Stimulated activated CD4-positive, alpha-beta T cell treated with anti-CD3 and anti-CD28 coated beads, Interleukin-1b, Interleukin-23, amount 100 ng/mL, for 48 hours (primary cell): ENCODE results near the gene SYNPO2.
"Not testable (repeated sequence)": the region's sequence is repeated elsewhere in the genome, so short reads cannot be mapped to it uniquely, and the experiment has no call there.

Experiments
- DNase-seq: peaks from one replicate; pipeline ENCODE4 v3.0.0-alpha.2; 2020

The SYNPO2 gene

DNA sequence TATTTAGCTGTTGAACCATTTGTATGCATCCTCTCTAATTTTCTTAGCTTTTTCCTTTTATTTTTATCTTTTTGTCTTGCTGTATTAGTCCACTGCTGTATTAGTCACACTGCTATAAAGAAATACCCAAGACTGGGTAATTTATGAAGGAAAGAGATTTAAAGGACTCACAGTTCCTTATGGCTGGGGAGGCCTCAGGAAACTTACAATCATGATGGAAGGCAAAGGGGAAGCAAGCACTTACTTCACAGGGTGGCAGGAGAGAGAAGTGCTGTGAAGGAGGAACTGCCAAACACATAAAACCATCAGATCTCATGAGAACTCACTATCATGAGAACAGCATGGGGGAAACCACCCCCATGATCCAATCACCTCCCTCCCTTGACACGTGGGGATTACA is 114.3 kb downstream of the SYNPO2 start:
- DNase-seq = not testable (repeated sequence)

DNA sequence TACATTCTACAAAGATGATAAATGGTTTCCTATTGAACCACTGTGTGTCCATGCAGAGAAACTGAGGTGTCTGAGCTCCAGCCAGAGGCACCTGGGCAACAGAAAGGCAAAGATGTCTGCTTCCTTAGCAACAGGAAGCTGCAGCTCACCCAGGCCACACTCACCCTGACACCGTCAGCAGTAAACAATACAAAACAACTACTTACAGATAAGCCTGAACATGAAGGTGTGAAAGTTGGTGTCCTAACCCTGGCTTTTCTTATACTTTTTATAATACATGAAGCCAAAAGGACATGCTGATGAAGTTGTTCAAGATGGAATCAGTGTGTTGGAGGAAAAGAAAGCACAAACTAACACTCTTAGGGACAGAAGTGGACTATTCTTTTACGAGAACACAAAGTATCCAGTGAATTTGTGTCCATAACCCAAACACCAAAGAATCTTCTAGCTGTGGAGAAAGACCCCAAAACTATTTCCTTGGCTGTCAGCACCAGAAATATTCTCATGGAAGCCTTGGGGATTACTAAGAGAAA is 117.3 kb downstream of the SYNPO2 start:
- no peak for DNase-seq

- DNase-seq = no peak
Measured at GRCh38 chr4:119008761-119009160, 120.1 kb downstream of the SYNPO2 start.

GRCh38 chr4:119010221-119010620 is 121.6 kb downstream of the SYNPO2 start:
- not testable (repeated sequence) for DNase-seq

- no peak for DNase-seq
Measured at GRCh38 chr4:119010909-119011606, 122.4 kb downstream of the SYNPO2 start.

DNA sequence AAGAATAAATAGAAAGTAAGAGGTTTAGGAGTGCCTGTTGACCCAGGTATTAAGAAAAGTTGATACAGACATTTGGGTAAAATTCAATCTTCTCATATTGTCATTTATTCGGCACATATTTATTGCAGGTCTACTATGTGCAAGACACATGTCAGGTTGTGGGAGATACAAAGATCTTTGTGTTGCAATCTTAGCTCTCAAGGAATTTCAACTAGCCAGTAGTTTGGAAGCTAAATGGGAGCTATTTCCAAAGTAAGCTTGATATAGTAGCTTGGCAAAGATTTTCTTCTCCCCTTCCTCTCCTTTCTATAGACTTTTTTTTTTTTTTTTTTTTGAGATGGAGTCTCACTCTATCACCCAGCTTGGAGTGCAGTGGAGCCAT is 122.9 kb downstream of the SYNPO2 start:
- no peak for DNase-seq

DNA sequence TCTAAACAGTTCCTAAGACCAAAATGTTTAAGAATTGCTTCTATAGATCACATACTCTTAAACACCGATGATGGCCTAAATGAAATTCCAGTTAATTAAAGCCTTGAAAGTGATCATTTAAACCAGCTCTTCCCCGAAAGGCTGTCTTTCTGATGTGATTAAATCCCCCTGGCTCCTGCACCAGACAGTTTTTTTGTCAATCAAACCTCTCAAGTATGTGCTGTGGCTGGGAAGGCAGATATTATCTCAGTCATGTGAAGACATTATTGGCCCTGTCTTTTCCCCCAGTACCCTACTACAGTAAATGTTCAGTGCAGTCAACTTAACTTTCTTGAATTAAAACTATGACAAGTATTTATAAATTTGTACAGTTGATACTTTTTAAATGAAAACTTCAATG is 126.0 kb downstream of the SYNPO2 start:
- no peak for DNase-seq

DNA sequence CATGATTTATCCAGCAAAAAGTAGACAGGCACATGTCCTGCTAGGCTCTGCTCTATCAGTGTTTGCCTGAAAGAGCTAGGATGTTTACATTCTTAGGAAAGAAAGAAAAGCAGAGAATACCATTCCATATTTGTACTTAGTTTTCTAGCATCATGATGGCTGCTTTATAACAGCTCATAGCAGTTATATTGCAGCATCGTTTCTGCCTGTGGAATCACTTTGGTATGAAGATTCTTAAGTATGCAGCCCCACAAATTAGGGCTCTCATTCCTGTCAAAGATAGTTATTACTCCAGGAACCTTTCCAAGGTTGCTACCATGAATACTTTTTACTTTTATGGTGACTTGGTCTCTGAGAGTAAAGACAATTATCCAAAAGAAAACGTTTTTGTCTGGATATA is 128.0 kb downstream of the SYNPO2 start:
- no peak for DNase-seq

DNA sequence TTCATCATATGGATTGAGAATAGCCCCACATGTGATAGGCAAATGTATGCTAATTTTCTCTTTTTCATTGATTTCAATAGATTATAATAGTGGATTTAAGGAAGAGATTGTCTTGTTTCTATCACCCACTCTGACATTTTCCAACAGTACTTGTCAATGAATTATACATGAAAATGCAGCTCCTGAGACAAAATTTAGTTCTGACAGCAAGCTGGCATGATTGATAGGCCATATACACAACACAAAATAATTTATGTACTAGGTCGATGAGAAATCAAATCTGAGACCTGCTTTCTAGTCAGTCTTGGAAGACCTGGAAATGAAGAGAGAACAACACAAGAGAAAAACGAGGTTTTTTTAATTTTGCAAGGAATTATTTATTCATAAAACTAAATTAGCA is 129.0 kb downstream of the SYNPO2 start:
- DNase-seq = no peak

GRCh38 chr4:119020158-119020557 is 131.5 kb downstream of the SYNPO2 start:
- DNase-seq = no peak

GRCh38 chr4:119022520-119022919 is 133.9 kb downstream of the SYNPO2 start:
- DNase-seq = not testable (repeated sequence)

DNA sequence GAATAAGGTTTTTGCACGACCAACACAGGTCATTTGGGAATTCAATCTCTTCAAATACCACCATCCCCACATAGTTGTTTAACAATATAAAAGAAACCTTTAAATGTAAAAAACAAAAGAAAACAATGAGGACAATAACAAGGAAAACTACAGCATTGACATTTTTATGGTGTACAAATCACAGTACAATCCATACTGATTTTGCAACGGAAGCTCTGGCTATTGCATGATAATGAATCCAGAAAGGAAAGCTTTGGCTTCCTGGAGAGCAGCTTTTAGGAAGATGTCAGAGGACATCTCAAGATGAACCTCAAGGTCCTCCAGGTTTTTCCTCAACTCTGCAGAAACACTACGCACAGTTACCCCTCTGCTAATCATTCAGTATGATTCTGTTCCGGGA is 135.4 kb downstream of the SYNPO2 start:
- DNase-seq = no peak

DNA sequence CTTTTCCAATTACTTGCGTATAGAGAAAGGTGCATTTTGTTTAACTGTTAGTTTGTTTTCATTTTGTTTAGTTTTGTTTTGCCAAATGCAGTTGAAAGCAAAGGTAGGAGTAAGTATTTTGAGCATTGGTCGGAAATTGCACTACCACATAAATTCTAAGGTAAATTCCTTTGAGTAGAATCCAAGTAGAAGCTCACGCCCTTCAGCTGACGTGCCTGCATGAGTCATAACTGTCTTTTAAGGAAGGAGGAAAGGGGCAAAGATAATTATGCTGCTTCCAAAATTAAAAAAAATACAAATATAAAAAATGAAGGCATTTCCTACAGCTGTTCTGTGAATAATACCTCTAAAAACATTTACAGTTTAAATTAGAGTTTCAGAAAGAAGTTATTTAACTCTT is 136.8 kb downstream of the SYNPO2 start:
- no peak for DNase-seq

DNA sequence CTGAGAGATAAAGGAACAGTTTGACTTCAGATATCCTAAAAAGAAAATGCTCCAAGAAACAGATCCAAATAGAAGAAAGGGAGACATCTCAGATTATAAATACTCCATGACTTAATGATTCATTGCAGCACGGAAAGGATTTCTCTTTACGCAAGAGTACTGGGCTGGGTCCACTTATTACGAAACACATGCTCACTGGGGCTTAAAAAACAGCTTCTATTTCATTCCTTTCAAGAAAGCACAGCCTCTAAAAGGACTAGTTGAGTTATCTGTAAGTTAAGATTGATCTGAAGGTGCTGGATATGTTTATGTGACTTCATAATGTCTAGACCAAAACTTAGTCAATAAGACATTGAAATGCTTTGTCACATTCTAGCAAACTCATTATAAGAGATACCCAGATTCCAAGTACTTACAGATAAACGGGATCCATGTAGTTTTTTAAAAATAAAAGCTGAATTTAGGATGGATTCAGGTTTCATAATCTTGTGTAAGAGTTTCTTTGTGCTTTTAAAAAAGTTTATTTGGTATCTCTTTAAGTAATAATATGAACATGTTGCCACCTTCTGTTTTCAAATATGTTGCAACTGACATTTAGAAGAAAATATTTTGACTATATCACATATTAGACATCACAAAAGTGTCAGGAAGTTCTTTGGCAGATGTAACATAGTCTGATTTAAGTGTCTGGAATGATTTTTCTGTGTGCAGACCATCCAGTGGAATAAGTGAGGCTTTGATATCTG is 137.4 kb downstream of the SYNPO2 start:
- no peak for DNase-seq

DNA sequence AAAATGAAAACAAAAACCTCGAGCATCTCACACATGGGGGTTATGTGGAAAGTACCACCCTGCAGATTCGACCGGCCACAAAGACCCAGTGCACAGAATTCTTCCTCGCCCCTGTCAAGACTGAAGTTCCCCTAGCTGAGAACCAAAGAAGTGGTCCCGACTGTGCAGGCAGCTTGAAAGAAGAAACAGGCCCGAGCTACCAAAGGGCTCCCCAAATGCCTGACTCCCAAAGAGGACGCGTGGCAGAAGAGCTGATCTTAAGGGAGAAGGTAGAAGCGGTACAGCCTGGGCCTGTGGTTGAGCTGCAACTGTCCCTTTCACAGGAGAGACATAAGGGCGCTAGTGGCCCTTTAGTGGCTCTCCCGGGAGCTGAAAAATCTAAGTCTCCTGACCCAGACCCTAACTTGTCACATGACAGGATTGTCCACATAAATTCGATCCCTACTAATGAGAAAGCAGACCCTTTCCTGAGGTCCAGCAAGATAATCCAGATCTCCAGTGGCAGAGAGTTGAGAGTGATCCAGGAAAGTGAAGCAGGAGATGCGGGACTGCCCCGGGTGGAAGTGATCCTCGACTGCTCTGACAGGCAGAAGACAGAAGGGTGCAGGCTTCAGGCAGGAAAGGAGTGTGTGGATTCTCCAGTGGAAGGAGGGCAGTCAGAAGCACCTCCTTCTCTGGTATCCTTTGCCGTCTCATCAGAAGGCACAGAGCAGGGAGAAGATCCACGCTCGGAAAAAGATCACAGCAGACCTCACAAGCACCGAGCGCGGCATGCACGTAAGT is 138.2 kb downstream of the SYNPO2 start:
- no peak for DNase-seq

DNA sequence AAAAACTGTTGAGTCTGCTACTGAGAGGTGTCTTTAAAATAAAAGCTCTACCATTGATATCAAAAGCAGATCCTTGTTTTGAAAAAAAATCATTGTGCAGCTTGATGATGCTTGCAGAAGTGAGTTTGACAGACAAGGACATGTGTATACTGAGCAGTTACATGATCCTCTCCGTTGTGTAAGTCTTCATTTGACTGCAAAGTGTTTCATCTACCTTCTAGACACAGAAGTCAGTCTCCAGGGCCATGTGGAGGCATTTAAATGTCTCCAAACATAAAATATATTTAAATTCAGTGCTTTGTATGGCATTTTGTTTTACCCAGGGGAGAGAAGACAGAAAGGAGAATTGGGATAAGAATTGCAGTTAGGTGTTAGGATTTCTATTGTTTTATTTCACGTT is 139.2 kb downstream of the SYNPO2 start:
- DNase-seq = no peak

DNA sequence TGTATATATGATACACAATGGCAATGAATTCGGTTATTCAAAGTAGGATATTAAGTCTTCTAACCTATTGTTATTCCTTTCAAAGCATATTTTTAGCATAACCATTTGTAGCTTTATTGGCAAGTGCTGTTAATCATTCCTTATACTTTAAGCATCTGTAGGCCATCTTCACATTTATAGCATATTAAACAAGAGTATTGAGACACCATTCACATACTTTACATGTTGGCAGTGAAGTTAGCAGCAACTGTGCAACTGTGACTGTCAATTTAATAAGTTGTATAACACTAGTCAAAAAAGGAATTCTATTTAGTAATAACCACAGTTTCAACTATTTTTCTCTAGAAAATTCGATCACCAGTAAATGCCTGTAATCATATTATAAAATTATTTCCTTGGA is 139.6 kb downstream of the SYNPO2 start:
- no peak for DNase-seq

- DNase-seq = no peak
Measured at GRCh38 chr4:119029847-119030535, 141.3 kb downstream of the SYNPO2 start.

GRCh38 chr4:119030536-119030890 is 141.9 kb downstream of the SYNPO2 start:
- DNase-seq = no peak

DNA sequence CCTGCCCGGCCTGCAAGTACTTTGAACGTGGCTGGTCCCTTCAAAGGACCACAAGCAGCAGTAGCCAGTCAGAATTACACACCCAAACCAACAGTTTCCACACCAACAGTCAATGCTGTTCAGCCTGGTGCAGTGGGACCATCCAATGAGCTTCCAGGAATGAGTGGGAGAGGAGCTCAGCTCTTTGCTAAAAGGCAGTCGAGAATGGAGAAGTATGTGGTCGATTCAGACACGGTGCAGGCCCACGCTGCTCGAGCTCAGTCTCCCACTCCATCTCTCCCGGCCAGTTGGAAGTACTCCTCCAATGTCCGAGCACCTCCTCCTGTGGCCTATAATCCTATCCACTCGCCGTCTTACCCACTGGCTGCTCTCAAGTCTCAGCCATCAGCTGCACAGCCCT is 142.6 kb downstream of the SYNPO2 start:
- no peak for DNase-seq

DNA sequence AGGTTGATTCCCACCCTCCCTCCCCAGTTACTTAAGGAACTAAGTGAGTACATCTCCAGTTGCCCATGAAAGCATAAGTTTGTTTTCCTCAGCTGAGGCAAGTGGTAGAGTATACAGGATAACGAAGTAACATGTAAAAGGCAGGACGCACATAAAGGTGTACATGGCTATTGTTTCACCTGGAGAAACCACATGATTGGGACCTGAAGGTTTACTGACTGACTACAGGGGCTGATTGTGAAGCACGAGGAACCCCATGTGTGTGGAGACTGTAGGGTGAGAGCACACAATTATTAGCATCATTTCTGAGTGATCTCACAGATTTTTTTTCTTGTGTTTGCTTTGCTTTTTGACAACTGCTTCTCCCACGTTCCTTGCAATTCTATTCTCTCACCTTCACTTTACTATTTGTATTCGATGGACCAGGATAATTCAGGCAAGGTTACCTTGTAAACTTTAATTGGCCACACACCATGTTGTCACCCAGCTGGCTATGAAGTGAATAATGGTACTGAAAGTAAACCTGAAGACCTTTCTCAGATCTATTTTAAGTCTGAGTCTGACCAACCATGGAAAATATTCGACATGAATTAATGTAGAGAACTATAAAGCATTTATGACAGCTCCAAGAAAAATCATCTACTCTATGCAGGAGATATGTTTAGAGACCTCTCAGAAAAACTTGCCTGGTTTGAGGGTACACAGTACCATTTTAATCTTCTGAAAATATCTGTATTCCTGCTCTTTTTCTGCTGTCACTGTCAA is 144.4 kb downstream of the SYNPO2 start:
- DNase-seq = no peak

DNA sequence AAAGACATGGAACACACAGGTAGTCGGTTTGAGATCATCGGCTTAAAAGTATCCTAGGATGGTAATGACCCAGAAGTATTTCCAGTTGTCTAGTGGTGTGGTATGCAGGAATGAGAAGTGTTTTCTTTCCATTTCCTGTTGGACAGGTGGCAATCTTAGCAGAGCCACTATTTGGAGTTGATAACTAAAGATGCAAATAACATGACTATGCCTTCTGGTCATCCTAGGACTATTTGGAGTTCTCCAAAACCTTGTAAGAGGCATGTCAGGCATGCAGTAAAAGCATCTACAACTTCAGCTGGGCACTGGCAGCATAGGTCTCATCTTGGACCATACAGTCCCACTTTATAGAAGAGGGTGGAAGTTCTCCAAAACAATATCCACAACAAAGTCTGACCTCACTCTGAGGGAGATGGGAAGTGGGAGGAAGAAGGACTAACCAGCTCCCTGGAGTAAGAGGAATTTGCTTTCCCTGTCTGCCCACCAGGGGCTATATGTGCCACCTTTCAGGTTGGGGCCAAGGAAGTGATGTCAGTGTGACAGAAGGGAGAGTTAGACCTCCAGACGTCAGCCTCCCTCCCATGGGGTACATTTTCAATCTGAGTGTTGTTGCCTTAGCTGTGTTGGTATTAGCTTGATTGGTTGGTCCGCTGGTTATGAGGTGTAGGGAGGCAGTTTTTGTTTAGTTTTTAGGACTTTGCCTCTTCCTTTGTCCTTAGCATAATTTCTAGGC is 145.8 kb downstream of the SYNPO2 start:
- no peak for DNase-seq
